ENCODE results near the gene C2orf76.
A peak's percentile ranks its signal among the peaks of the same experiment; 100 is the strongest.

Gene C2orf76

DNA sequence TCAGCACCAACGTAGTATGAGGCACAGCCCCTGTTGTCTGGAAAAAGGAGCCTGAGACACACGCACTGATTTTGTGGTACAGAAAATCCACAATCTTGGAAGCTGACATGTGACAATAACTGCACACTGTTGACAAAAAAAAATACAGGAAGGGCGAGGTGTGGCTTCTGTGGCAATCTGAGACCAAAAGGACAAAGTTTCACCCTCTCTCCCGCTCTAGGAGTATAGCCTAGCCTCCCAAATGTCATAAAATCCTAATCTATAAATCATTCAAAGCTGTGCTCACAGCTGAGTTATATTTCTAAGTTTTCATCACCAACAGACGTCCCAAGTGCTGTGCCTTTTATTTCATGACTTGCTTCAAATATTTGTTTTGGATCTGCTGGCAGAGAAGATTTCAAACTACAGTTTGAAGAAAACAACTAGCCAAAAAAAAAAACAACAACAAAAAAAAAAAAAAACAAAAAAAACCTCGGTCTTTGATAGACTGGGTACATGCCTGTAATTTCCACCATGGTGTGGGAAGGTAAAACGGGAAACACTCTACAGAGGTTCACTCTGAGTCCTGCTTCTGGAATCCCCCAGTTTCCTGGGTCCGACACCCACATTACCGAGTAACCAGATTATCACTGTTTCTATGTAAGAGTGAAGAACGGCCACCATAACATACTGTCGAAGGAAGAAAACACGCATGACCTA, 61.0 kb downstream of the C2orf76 start:
- no peak overlapping the region for H3K9ac ChIP-seq (ENCODE audit: low read depth in 1 of 2, low read length in 2 of 2)
- peaks cover 0 to 8% of the 10 kb centered on the region in 2 donors for H3K4me1 ChIP-seq (ENCODE audit: control insufficient read depth in 1 of 2, insufficient read depth in 2 of 2, low read length in 2 of 2)
- H3K36me3 ChIP-seq (ENCODE audit: control insufficient read depth in 1 of 2, insufficient read depth in 2 of 2, low read length in 2 of 2) = no peaks in the 10 kb centered on the region
- peak overlapping the region in 1 of 2 donors; percentile 19 for H3K4me3 ChIP-seq (ENCODE audit: low read depth in 1 of 2, low read length in 2 of 2)
- no peaks in the 10 kb centered on the region for H3K27me3 ChIP-seq (ENCODE audit: control insufficient read depth in 1 of 2, insufficient read depth in 2 of 2, low read length in 2 of 2)
- H3K27ac ChIP-seq (ENCODE audit: low read depth, low read length) = no peak overlapping the region
- no peaks in the 10 kb centered on the region for H3K9me3 ChIP-seq (ENCODE audit: control insufficient read depth in 1 of 2, low read length in 2 of 2)

- Histone ChIP-seq H3K27ac (ENCODE audit: low read depth, low read length) (no peak overlapping the region), H3K4me1 (ENCODE audit: control insufficient read depth in 1 of 2, insufficient read depth in 2 of 2, low read length in 2 of 2) (peaks cover 0 to 8% of the 10 kb centered on the region in 2 donors), H3K27me3 (ENCODE audit: control insufficient read depth in 1 of 2, insufficient read depth in 2 of 2, low read length in 2 of 2) (no peaks in the 10 kb centered on the region), H3K4me3 (ENCODE audit: low read depth in 1 of 2, low read length in 2 of 2) (no peak overlapping the region), H3K36me3 (ENCODE audit: control insufficient read depth in 1 of 2, insufficient read depth in 2 of 2, low read length in 2 of 2) (no peaks in the 10 kb centered on the region), H3K9ac (ENCODE audit: low read depth in 1 of 2, low read length in 2 of 2) (no peak overlapping the region), H3K9me3 (ENCODE audit: control insufficient read depth in 1 of 2, low read length in 2 of 2) (no peaks in the 10 kb centered on the region)
These were observed 61.8 kb downstream of the C2orf76 start for GRCh38 chr2:119304847-119305246.

GRCh38 chr2:119301413-119301812, 65.2 kb downstream of the C2orf76 start:
- Histone ChIP-seq H3K4me3 (ENCODE audit: low read depth in 1 of 2, low read length in 2 of 2) (no peak overlapping the region), H3K9ac (ENCODE audit: low read depth in 1 of 2, low read length in 2 of 2) (no peak overlapping the region), H3K36me3 (ENCODE audit: control insufficient read depth in 1 of 2, insufficient read depth in 2 of 2, low read length in 2 of 2) (no peaks in the 10 kb centered on the region), H3K27me3 (ENCODE audit: control insufficient read depth in 1 of 2, insufficient read depth in 2 of 2, low read length in 2 of 2) (no peaks in the 10 kb centered on the region), H3K4me1 (ENCODE audit: control insufficient read depth in 1 of 2, insufficient read depth in 2 of 2, low read length in 2 of 2) (peaks cover 0 to 8% of the 10 kb centered on the region in 2 donors), H3K27ac (ENCODE audit: low read depth, low read length) (no peak overlapping the region), H3K9me3 (ENCODE audit: control insufficient read depth in 1 of 2, low read length in 2 of 2) (no peaks in the 10 kb centered on the region)

GRCh38 chr2:119295688-119296375, 70.8 kb downstream of the C2orf76 start:
- Histone ChIP-seq H3K27ac (ENCODE audit: low read depth, low read length) (no peak overlapping the region), H3K9ac (ENCODE audit: low read depth in 1 of 2, low read length in 2 of 2) (no peak overlapping the region), H3K36me3 (ENCODE audit: control insufficient read depth in 1 of 2, insufficient read depth in 2 of 2, low read length in 2 of 2) (no peaks in the 10 kb centered on the region), H3K27me3 (ENCODE audit: control insufficient read depth in 1 of 2, insufficient read depth in 2 of 2, low read length in 2 of 2) (no peaks in the 10 kb centered on the region), H3K9me3 (ENCODE audit: control insufficient read depth in 1 of 2, low read length in 2 of 2) (no peaks in the 10 kb centered on the region), H3K4me1 (ENCODE audit: control insufficient read depth in 1 of 2, insufficient read depth in 2 of 2, low read length in 2 of 2) (no peaks in the 10 kb centered on the region), H3K4me3 (ENCODE audit: low read depth in 1 of 2, low read length in 2 of 2) (no peak overlapping the region)

GRCh38 chr2:119294671-119295070, 72.0 kb downstream of the C2orf76 start:
- Histone ChIP-seq H3K9ac (ENCODE audit: low read depth in 1 of 2, low read length in 2 of 2) (no peak overlapping the region), H3K36me3 (ENCODE audit: control insufficient read depth in 1 of 2, insufficient read depth in 2 of 2, low read length in 2 of 2) (no peaks in the 10 kb centered on the region), H3K27ac (ENCODE audit: low read depth, low read length) (no peak overlapping the region), H3K9me3 (ENCODE audit: control insufficient read depth in 1 of 2, low read length in 2 of 2) (no peaks in the 10 kb centered on the region), H3K4me1 (ENCODE audit: control insufficient read depth in 1 of 2, insufficient read depth in 2 of 2, low read length in 2 of 2) (no peaks in the 10 kb centered on the region), H3K4me3 (ENCODE audit: low read depth in 1 of 2, low read length in 2 of 2) (no peak overlapping the region), H3K27me3 (ENCODE audit: control insufficient read depth in 1 of 2, insufficient read depth in 2 of 2, low read length in 2 of 2) (no peaks in the 10 kb centered on the region)

DNA sequence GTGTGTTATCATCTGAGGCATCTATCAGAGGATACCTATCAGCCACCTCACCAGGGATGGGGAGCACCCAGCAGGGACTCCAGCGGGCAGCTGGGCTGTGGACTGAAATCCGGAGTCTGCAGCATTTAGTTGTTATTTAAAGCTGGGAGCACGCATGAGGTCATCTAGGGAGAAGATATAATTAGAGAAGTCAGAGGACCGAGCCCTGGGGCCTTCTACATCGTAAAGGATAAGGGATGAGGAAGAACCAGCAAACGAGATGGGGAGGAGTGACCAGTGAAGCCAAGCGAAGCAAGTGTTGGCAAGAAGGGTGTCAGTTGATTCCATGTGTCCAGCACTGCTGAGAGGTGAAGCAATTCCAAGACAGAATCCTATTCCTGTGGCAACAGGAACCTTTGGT, 72.7 kb downstream of the C2orf76 start:
- no peak overlapping the region for H3K9ac ChIP-seq (ENCODE audit: low read depth in 1 of 2, low read length in 2 of 2)
- H3K9me3 ChIP-seq (ENCODE audit: control insufficient read depth in 1 of 2, low read length in 2 of 2) = no peaks in the 10 kb centered on the region
- H3K4me1 ChIP-seq (ENCODE audit: control insufficient read depth in 1 of 2, insufficient read depth in 2 of 2, low read length in 2 of 2) = no peaks in the 10 kb centered on the region
- H3K27me3 ChIP-seq (ENCODE audit: control insufficient read depth in 1 of 2, insufficient read depth in 2 of 2, low read length in 2 of 2) = no peaks in the 10 kb centered on the region
- H3K4me3 ChIP-seq (ENCODE audit: low read depth in 1 of 2, low read length in 2 of 2) = no peak overlapping the region
- H3K36me3 ChIP-seq (ENCODE audit: control insufficient read depth in 1 of 2, insufficient read depth in 2 of 2, low read length in 2 of 2) = no peaks in the 10 kb centered on the region
- no peak overlapping the region for H3K27ac ChIP-seq (ENCODE audit: low read depth, low read length)

DNA sequence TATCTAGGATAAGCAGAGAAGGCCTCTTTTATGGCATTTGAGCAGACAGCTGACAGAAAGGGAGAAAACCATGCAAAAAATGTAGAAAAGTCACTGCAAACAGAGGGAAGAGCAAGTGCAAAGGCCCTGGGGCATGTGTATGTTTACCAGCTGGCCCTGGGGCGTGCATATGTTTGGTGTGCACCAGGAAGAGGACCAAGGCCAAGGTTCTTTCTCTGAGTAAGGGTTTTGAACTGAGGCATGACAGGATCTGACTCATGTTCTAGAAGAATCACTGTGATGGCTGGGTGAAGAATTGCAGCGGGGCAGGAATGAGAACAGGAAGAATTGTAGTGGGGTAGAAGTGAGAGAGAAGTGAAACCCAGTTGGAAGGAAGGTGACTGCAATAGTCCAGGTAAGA, 73.4 kb downstream of the C2orf76 start:
- Histone ChIP-seq H3K4me1 (ENCODE audit: control insufficient read depth in 1 of 2, insufficient read depth in 2 of 2, low read length in 2 of 2) (no peaks in the 10 kb centered on the region), H3K27me3 (ENCODE audit: control insufficient read depth in 1 of 2, insufficient read depth in 2 of 2, low read length in 2 of 2) (no peaks in the 10 kb centered on the region), H3K27ac (ENCODE audit: low read depth, low read length) (no peak overlapping the region), H3K36me3 (ENCODE audit: control insufficient read depth in 1 of 2, insufficient read depth in 2 of 2, low read length in 2 of 2) (no peaks in the 10 kb centered on the region), H3K9me3 (ENCODE audit: control insufficient read depth in 1 of 2, low read length in 2 of 2) (no peaks in the 10 kb centered on the region), H3K4me3 (ENCODE audit: low read depth in 1 of 2, low read length in 2 of 2) (no peak overlapping the region), H3K9ac (ENCODE audit: low read depth in 1 of 2, low read length in 2 of 2) (no peak overlapping the region)

DNA sequence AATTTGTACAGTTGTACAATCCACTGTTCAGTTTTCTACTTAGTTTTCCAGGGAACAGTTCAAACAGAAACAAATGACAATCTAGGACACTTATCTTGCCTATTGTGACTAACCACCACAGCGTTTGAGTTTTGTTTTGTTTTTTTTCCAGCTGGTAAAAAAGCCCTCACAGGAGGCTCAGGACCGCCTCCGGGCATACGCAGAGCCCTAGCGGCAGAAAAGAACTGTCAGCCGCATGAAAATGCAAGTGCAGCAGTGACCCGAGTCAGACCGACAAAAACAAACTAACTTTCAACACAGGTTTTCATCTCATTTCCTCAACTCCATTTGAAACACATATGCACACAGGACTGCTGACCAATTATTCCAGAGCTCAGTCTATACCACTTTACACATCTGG, 74.4 kb downstream of the C2orf76 start:
- Histone ChIP-seq H3K27me3 (ENCODE audit: control insufficient read depth in 1 of 2, insufficient read depth in 2 of 2, low read length in 2 of 2) (no peaks in the 10 kb centered on the region), H3K9me3 (ENCODE audit: control insufficient read depth in 1 of 2, low read length in 2 of 2) (no peaks in the 10 kb centered on the region), H3K36me3 (ENCODE audit: control insufficient read depth in 1 of 2, insufficient read depth in 2 of 2, low read length in 2 of 2) (no peaks in the 10 kb centered on the region), H3K27ac (ENCODE audit: low read depth, low read length) (no peak overlapping the region), H3K9ac (ENCODE audit: low read depth in 1 of 2, low read length in 2 of 2) (no peak overlapping the region), H3K4me3 (ENCODE audit: low read depth in 1 of 2, low read length in 2 of 2) (no peak overlapping the region), H3K4me1 (ENCODE audit: control insufficient read depth in 1 of 2, insufficient read depth in 2 of 2, low read length in 2 of 2) (no peaks in the 10 kb centered on the region)

DNA sequence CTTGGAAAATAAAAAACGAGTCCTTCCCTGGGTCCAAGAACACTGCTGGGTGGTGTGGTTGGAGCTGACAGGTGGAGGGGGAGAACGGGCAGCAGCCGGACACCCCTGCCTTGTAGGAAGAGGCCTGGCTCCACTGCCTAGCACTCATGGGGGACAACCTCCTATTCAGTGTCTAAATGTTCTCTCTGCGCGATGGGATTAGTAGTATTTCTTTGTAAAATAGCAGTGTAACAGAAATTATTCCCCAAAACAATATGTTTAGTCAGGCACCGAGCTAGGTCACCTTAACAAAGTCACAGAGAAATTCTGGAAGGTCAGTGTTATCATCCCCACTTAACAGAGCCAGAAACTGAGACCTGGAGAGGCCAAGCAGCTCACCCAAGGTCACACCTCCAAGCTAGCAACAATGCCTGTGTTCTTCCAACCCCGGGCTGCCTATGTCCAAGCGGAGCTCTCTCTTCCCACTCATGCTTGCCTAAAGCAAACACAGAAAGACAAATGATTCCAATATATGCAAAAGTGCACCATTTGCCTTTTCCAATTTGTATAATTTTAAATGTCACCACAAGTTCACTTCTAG, 75.0 kb downstream of the C2orf76 start:
- H3K9ac ChIP-seq (ENCODE audit: low read depth in 1 of 2, low read length in 2 of 2) = no peak overlapping the region
- no peak overlapping the region for H3K4me3 ChIP-seq (ENCODE audit: low read depth in 1 of 2, low read length in 2 of 2)
- H3K9me3 ChIP-seq (ENCODE audit: control insufficient read depth in 1 of 2, low read length in 2 of 2) = no peaks in the 10 kb centered on the region
- H3K27ac ChIP-seq (ENCODE audit: low read depth, low read length) = no peak overlapping the region
- no peaks in the 10 kb centered on the region for H3K36me3 ChIP-seq (ENCODE audit: control insufficient read depth in 1 of 2, insufficient read depth in 2 of 2, low read length in 2 of 2)
- no peaks in the 10 kb centered on the region for H3K27me3 ChIP-seq (ENCODE audit: control insufficient read depth in 1 of 2, insufficient read depth in 2 of 2, low read length in 2 of 2)
- H3K4me1 ChIP-seq (ENCODE audit: control insufficient read depth in 1 of 2, insufficient read depth in 2 of 2, low read length in 2 of 2) = no peaks in the 10 kb centered on the region

DNA sequence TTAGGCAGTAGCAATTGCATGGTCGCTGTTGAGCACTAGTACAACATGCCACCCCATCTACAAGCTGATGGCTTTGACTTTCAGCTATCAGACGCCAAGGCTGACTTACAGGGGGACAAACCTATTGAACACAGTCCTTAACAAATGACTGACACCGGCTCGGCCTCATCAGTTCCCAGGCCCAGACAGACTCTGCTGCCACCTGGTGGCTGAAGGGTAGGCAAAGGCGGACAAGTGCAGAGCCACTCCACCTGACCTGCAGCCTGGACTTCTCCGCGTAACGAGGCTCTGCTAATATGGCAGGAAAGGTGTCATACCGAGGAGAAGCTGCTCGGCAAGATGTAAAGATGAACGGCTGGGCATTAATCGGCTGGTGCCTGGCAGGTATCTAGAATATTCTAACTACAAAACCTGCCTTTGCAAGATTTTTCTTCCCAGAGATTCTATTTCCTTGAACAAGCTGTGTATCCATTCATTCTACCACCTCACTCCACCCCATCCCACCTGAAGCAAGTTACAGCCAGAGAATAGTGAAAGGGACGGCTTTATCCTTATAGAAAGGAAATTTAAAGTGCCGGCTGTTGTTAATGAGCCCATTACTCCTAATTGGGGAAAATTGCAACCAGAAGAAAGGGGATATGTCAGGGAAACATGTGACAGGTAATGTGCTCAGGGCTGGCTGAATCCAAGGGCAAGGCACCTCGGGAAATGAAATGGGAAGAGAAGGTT, 75.6 kb downstream of the C2orf76 start:
- Histone ChIP-seq H3K4me3 (ENCODE audit: low read depth in 1 of 2, low read length in 2 of 2) (no peak overlapping the region), H3K9me3 (ENCODE audit: control insufficient read depth in 1 of 2, low read length in 2 of 2) (no peaks in the 10 kb centered on the region), H3K9ac (ENCODE audit: low read depth in 1 of 2, low read length in 2 of 2) (no peak overlapping the region), H3K4me1 (ENCODE audit: control insufficient read depth in 1 of 2, insufficient read depth in 2 of 2, low read length in 2 of 2) (no peaks in the 10 kb centered on the region), H3K27ac (ENCODE audit: low read depth, low read length) (no peak overlapping the region), H3K27me3 (ENCODE audit: control insufficient read depth in 1 of 2, insufficient read depth in 2 of 2, low read length in 2 of 2) (no peaks in the 10 kb centered on the region), H3K36me3 (ENCODE audit: control insufficient read depth in 1 of 2, insufficient read depth in 2 of 2, low read length in 2 of 2) (no peaks in the 10 kb centered on the region)
